Measurements from ENCODE around the gene NFIC. TPM values are rescaled to one million over a fixed set of nuclear protein-coding genes. Genes with fewer than 3 reads are reported as not detected.

The NFIC gene
- total RNA-seq, 2 experiments from 2014 or later, result 12.6 to 13.1 TPM

- no peak for DNase-seq
- Mint-ChIP-seq H3K4me3 (peak overlapping the region; percentile 88), H3K4me1 (peaks cover 44% of the 10 kb centered on the region), H3K9me3 (no peaks in the 10 kb centered on the region), H3K36me3 (ENCODE audit: low read depth) (peaks cover 33% of the 10 kb centered on the region), H3K27ac (no peak overlapping the region), H3K27me3 (no peaks in the 10 kb centered on the region)
- POLR2A ChIA-PET, result interaction anchor here (0.6 kb wide), 1 partner anchor 30 kb away, joined by 3 read pairs; no protein-coding TSS in a partner anchor
- CTCF ChIA-PET, result interaction anchor here (0.7 kb wide), 2 partner anchors 14 to 77 kb away, joined by 3 to 5 read pairs; partner anchors contain the start of gene GIPC3
These were observed 142.6 kb downstream of the NFIC start for GRCh38 chr19:3508771-3509535.

GRCh38 chr19:3509566-3509989, 143.2 kb downstream of the NFIC start:
- Mint-ChIP-seq H3K36me3 (ENCODE audit: low read depth) (peaks cover 33% of the 10 kb centered on the region), H3K27ac (peak overlapping the region; percentile 27), H3K9me3 (no peaks in the 10 kb centered on the region), H3K4me3 (peak overlapping the region; percentile 25), H3K27me3 (no peaks in the 10 kb centered on the region), H3K4me1 (peaks cover 40% of the 10 kb centered on the region)
- no peak for DNase-seq
- POLR2A ChIA-PET, result interaction anchor here (1.0 kb wide), 1 partner anchor 9 kb away, joined by 4 read pairs; the partner anchor contains the start of gene DOHH
- CTCF ChIA-PET, result interaction anchor here (0.7 kb wide), 1 partner anchor 15 kb away, joined by 3 read pairs; no protein-coding TSS in a partner anchor

- POLR2A ChIA-PET, result interaction anchor here (1.0 kb wide), 1 partner anchor 10 kb away, joined by 4 read pairs; the partner anchor contains the start of gene DOHH
- CTCF ChIA-PET, result no interaction called here
These were observed 144.3 kb downstream of the NFIC start for GRCh38 chr19:3510727-3511126.

GRCh38 chr19:3511506-3512251, 145.3 kb downstream of the NFIC start:
- CTCF ChIA-PET, result no interaction called here
- H3K4me1 Mint-ChIP-seq, result peaks cover 41% of the 10 kb centered on the region
- POLR2A ChIA-PET, result no interaction called here
- H3K36me3 Mint-ChIP-seq (ENCODE audit: low read depth), result peaks cover 32% of the 10 kb centered on the region
- H3K9me3 Mint-ChIP-seq, result no peaks in the 10 kb centered on the region
- DNase-seq, result no peak
- no peak overlapping the region for H3K4me3 Mint-ChIP-seq
- H3K27ac Mint-ChIP-seq, result no peak overlapping the region
- no peaks in the 10 kb centered on the region for H3K27me3 Mint-ChIP-seq

More at GRCh38 chr19:3510727-3511126, 144.3 kb downstream of the NFIC start:
- Mint-ChIP-seq H3K27ac (no peak overlapping the region), H3K36me3 (ENCODE audit: low read depth) (peaks cover 33% of the 10 kb centered on the region), H3K27me3 (no peaks in the 10 kb centered on the region), H3K4me3 (no peak overlapping the region), H3K4me1 (peaks cover 35% of the 10 kb centered on the region), H3K9me3 (no peaks in the 10 kb centered on the region)
- no peak for DNase-seq

GRCh38 chr19:3512562-3513228, 146.3 kb downstream of the NFIC start:
- Mint-ChIP-seq H3K4me1 (peaks cover 35% of the 10 kb centered on the region), H3K27me3 (no peaks in the 10 kb centered on the region)

GRCh38 chr19:3513229-3514140, 147.1 kb downstream of the NFIC start:
- no peaks in the 10 kb centered on the region for H3K9me3 Mint-ChIP-seq
- CTCF ChIA-PET, result no interaction called here
- H3K27ac Mint-ChIP-seq, result no peak overlapping the region
- no peak for DNase-seq
- peaks cover 22% of the 10 kb centered on the region for H3K36me3 Mint-ChIP-seq (ENCODE audit: low read depth)
- peaks cover 31% of the 10 kb centered on the region for H3K4me1 Mint-ChIP-seq
- POLR2A ChIA-PET, result no interaction called here
- no peaks in the 10 kb centered on the region for H3K27me3 Mint-ChIP-seq
- no peak overlapping the region for H3K4me3 Mint-ChIP-seq

More at GRCh38 chr19:3512562-3513228, 146.3 kb downstream of the NFIC start:
- ChIA-PET CTCF (no interaction called here), POLR2A (no interaction called here)
- no peak for DNase-seq
- no peak overlapping the region for H3K4me3 Mint-ChIP-seq
- no peaks in the 10 kb centered on the region for H3K9me3 Mint-ChIP-seq
- no peak overlapping the region for H3K27ac Mint-ChIP-seq
- H3K36me3 Mint-ChIP-seq (ENCODE audit: low read depth), result peaks cover 25% of the 10 kb centered on the region

GRCh38 chr19:3514930-3515329, 148.5 kb downstream of the NFIC start:
- Mint-ChIP-seq H3K4me1 (peaks cover 19% of the 10 kb centered on the region), H3K27me3 (no peaks in the 10 kb centered on the region), H3K4me3 (no peak overlapping the region), H3K27ac (no peak overlapping the region), H3K36me3 (ENCODE audit: low read depth) (peaks cover 9% of the 10 kb centered on the region), H3K9me3 (no peaks in the 10 kb centered on the region)
- POLR2A ChIA-PET, result no interaction called here
- no peak for DNase-seq
- CTCF ChIA-PET, result no interaction called here

GRCh38 chr19:3515891-3516422, 149.6 kb downstream of the NFIC start:
- POLR2A ChIA-PET, result no interaction called here

GRCh38 chr19:3516675-3517207, 150.4 kb downstream of the NFIC start:
- DNase-seq, result peak; percentile 43
- CTCF ChIA-PET, result interaction anchor here (1.2 to 2.0 kb wide), 2 partner anchors 28 to 30 kb away, joined by 4 to 5 read pairs; no protein-coding TSS in a partner anchor

More at GRCh38 chr19:3515891-3516422, 149.6 kb downstream of the NFIC start:
- H3K4me1 Mint-ChIP-seq, result peaks cover 19% of the 10 kb centered on the region
- no peak overlapping the region for H3K4me3 Mint-ChIP-seq
- no peaks in the 10 kb centered on the region for H3K27me3 Mint-ChIP-seq
- DNase-seq, result no peak
- peaks cover 6% of the 10 kb centered on the region for H3K36me3 Mint-ChIP-seq (ENCODE audit: low read depth)
- CTCF ChIA-PET, result interaction anchor here (2.0 kb wide), 1 partner anchor 29 kb away, joined by 5 read pairs; no protein-coding TSS in a partner anchor
- no peak overlapping the region for H3K27ac Mint-ChIP-seq
- no peaks in the 10 kb centered on the region for H3K9me3 Mint-ChIP-seq

GRCh38 chr19:3517638-3518037, 151.3 kb downstream of the NFIC start:
- H3K27me3 Mint-ChIP-seq, result no peaks in the 10 kb centered on the region
- POLR2A ChIA-PET, result interaction anchor here (1.0 to 1.2 kb wide), 2 partner anchors 11 to 13 kb away, joined by 3 to 4 read pairs; no protein-coding TSS in a partner anchor
- no peak overlapping the region for H3K27ac Mint-ChIP-seq
- peaks cover 13% of the 10 kb centered on the region for H3K36me3 Mint-ChIP-seq (ENCODE audit: low read depth)
- CTCF ChIA-PET, result interaction anchor here (1.2 to 2.0 kb wide), 2 partner anchors 27 to 29 kb away, joined by 4 to 5 read pairs; no protein-coding TSS in a partner anchor
- no peak for DNase-seq
- peaks cover 21% of the 10 kb centered on the region for H3K4me1 Mint-ChIP-seq
- H3K4me3 Mint-ChIP-seq, result no peak overlapping the region
- H3K9me3 Mint-ChIP-seq, result no peaks in the 10 kb centered on the region

More at GRCh38 chr19:3516675-3517207, 150.4 kb downstream of the NFIC start:
- peak overlapping the region; percentile 47 for H3K27ac Mint-ChIP-seq
- peaks cover 8% of the 10 kb centered on the region for H3K36me3 Mint-ChIP-seq (ENCODE audit: low read depth)
- H3K27me3 Mint-ChIP-seq, result no peaks in the 10 kb centered on the region
- H3K9me3 Mint-ChIP-seq, result no peaks in the 10 kb centered on the region
- POLR2A ChIA-PET, result interaction anchor here (1.0 to 1.2 kb wide), 3 partner anchors 10 to 19 kb away, joined by 3 to 4 read pairs (median 3); no protein-coding TSS in a partner anchor
- H3K4me1 Mint-ChIP-seq, result peaks cover 21% of the 10 kb centered on the region
- H3K4me3 Mint-ChIP-seq, result no peak overlapping the region

- H3K36me3 Mint-ChIP-seq (ENCODE audit: low read depth), result peaks cover 13% of the 10 kb centered on the region
- no peaks in the 10 kb centered on the region for H3K27me3 Mint-ChIP-seq
- POLR2A ChIA-PET, result no interaction called here
- DNase-seq, result no peak
- H3K4me1 Mint-ChIP-seq, result peaks cover 21% of the 10 kb centered on the region
- no peak overlapping the region for H3K27ac Mint-ChIP-seq
- H3K4me3 Mint-ChIP-seq, result no peak overlapping the region
- no peaks in the 10 kb centered on the region for H3K9me3 Mint-ChIP-seq
- CTCF ChIA-PET, result interaction anchor here (1.4 kb wide), 1 partner anchor 46 kb away, joined by 4 read pairs; no protein-coding TSS in a partner anchor
These were observed 151.9 kb downstream of the NFIC start for GRCh38 chr19:3518255-3518654.
